GM21381 (cell line): Measurements from ENCODE around the gene KCNH5.

Experiments
- ATAC-seq: cut with Tn5 transposase; IDR thresholded peaks from one replicate; pipeline ENCODE4 v1.9.1; 2021; ENCODE audit warnings: mild to moderate bottlenecking, moderate library complexity; ENCODE audit not compliant: unreplicated experiment

KCNH5 gene

DNA sequence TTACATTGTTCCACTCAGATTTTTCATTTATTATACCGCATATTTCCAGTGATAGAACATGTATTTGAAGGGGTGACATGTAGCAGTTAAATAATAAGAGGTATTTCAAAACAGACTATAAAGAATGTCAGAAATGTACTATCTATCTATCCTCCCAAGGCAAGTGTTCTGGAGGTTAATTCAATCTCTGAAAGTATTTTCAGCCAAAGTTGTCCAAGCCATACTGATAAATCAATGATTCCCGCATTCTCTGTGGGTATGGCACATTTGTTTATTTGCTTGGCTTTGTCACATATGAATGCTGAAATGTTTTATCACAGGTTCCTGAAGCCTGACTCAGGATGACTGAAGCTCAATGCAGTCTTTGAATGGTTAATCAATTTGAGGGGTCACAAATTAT is 35.8 kb downstream of the KCNH5 start:
- no peak for ATAC-seq

DNA sequence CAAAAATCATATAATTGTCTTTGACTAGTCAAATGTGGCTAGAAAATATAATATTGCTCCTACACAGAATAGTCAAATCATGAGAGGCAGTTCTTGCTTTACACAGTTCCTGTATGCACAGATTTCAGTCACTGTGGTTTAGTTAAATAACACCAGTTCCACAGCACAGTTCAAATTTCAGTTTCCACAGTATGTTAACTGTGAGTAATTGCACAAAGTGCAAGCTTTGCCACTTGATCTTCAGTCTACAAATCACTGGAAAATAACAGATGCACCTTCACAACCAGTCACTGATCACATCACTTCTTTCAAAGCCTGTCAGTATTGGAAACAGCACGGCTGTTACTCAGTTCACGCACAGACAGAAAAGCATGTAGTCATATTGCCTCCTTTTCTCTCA is 38.7 kb downstream of the KCNH5 start:
- ATAC-seq: no peak

DNA sequence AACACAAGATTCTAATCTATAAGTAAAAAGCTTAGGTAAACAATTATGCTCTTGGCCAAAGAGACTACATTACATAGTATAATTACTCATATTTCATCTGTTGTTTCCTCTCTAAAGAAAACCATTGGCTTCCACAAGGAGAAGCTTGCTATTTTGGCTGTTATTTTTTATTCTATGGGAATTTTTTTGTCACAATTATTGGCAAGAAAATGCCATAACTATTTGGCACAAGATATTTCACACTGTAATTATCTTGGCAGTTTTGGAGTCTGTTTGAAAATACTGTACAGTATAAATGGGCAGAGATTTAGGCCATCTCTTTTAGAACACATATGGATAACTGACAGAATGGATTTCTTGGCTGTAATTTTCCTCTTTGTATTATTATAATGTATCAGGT is 51.2 kb downstream of the KCNH5 start:
- no peak for ATAC-seq

DNA sequence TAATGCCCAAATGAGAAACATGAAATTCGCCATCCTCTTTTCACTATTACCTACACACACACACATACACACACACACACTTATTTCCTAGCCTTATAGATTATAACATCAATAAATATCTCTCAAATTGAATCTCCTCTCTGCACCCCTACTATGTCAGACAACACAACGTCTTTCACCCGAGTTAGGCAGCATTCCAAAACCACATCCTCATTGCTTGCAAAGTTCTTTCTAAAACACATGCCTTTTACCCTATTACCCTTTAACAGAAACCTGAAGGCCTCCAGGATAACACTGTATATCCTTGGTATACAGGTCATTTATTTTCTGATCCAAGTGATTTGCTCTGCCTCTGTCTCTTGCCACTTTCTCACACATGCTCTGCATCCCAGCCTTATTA is 56.3 kb downstream of the KCNH5 start:
- ATAC-seq: no peak

DNA sequence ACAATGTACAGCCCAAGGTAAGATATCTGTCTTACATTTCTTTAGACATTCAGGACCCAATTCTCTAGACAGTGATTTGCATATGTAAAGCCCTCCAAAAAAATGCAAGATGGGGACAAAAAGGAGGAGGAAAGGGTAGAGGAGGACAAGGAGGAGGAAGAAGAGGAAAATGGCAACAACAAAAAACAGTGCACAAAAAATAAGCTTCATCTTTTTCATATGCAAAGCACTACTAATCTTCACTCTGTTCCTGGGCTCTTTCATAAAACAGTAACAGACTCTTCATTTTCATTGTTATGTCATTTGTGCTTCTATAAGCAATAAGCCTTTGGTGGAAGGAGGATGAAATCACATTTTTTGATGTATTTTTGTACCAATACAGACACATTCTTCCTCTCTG is 61.4 kb downstream of the KCNH5 start:
- no peak for ATAC-seq

DNA sequence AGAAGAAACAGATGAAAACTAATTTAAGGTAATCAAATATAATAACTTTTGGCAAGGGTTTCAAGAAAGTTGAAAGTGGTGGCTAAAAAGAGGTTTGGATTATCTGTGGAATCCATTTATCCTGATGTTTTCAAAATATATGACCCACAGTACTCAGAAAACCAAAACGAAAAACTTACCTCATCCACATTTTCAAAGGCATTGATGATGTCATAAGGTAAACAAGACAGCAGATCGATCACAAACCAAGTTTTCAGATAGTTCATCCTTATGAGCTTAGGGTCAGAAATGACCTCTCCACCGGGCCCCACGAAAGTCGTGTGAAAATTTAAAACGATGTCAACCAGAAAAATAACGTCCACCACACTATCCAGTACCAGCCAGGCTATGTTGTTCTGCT is 64.6 kb downstream of the KCNH5 start:
- ATAC-seq: no peak

DNA sequence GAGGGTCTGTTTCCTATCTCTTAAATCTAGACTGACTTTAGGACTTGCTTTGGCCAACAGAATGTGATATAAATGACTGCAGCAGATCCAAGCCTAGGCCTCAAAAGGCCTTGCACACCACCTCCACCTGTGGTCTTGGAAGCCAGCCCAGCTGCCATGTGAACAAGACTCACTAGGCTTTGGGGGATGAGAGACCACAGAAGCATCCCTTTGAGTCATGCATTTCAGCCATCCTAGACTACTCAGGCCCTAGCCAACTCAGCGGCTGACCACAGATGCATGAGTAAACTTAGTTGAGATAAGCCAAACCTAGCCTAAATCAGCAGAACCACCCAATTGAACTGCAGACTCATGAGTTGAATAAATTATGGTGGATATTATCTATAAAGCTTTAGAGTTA is 87.7 kb downstream of the KCNH5 start:
- ATAC-seq: no peak

DNA sequence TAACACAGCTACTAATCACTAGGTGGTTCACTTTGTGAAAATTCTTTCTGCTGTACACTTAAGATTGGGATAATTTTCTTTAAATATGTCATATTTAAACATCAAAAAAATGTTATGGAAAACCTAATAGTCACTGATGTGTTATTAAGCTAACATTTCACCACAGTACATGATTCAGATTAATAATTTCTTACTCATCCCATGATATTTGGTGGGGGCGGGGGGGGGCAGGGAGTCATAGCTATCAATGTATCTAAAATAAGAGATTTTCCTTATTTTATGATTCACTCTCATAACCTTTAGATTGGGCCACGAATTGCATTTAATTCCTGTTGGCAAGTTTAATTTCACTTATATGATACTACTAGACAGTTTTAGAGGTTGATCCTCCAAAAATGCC is 88.8 kb downstream of the KCNH5 start:
- no peak for ATAC-seq

DNA sequence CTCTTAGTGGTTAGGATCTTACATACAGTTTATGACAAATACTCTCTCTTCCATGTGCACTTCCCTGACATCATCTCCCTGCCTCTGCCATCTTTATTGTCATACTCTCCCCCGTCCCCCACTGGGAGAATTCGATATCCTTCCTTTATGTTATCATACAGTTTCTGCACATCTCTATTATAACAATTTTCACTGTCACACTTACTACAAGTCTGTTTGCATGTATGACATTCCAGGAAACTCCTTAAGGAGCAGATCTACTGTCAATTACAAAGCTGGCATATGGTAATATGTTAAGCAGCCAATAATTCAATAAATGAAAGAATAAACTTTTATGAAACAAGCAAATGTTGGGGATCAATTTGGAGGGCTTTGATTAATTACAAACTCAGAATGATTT is 91.1 kb downstream of the KCNH5 start:
- no peak for ATAC-seq

DNA sequence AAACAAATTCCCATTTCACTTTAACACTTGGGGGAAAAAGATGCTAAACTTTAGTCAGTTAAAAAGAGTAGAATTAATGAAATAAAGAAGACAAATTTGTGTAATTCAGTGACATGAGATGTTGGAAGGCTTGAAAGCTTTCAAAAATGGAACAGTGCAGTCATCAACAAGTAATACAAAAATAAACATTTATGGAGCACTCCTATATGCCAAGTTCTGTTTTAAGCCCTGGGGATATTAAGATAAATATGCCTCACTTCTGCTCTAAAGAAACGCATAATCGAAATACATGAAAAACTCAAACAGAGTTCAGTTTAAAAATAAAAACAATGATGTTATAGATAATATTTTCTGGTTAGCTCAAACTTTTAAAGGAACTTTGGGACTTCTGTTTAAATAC is 93.0 kb downstream of the KCNH5 start:
- no peak for ATAC-seq

DNA sequence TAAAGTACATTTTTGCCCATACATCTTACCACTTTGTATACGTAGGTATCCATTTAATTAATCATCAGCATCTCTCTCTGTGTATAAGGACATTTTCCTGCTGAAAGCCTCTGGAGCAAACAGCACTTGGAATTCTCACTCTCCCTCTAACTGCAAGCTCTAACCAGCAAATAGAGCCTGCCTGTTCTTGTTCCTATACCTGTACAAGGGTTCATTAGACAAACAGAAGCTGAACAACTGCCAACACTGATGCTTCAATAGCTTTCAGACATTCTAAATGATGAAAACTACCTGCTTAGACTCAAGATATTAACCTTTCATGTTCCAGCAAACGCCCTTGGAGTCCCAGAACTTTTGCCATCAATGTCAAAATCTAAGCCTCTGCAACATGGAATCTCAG is 98.0 kb downstream of the KCNH5 start:
- ATAC-seq: no peak

DNA sequence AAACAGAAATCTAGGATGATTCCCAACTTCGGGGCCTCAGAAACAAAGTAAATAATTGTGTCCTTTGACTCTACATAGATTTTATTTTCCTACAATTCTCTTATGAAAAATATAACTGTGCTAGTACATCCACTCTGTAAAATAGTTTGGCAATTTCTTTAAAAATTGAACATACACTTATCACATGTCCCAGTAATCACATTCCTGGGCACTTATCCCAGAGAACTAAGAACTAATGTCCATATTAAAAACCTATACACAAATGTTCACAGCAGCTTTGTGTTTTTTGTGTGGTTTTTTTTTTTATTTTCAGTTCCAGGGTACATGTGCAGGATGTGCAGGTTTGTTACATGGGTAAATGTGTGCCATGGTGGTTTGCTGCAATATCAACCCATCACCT is 99.0 kb downstream of the KCNH5 start:
- no peak for ATAC-seq

DNA sequence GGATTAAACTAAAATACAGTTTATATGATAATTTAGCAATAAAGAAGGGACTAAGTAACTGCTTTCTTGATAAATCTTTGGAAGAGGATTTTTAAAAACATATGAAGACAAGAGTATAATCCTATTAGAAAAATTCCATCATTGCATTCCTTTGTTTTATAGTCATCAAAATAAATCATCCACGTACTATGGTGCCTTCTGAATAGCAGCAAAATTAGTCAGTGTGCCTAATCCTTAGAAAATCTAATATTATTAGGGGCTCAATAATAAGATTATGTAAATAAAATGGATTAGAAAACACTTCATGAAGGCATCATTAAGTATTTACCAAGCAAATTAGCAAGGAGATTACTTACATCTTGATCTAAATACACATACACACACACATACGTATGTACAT is 102.1 kb downstream of the KCNH5 start:
- no peak for ATAC-seq

DNA sequence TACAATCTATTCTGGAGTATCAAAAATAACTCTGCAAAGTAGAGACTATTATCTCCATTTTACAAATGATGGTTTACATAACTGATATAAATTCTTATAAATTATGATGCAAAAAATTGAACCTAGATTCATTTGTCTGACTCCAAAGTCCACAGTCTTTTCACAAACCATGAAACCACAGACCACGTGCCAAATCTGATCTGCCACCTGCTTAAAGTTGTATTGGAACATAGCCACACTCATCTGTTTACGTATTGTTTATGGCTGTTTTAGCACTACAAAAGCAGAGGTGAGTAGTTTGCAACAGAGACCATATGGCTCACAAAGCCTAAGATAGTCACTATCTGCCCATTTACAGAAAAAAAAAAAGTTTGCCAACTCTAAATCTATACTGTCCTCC is 105.3 kb downstream of the KCNH5 start:
- ATAC-seq: no peak

DNA sequence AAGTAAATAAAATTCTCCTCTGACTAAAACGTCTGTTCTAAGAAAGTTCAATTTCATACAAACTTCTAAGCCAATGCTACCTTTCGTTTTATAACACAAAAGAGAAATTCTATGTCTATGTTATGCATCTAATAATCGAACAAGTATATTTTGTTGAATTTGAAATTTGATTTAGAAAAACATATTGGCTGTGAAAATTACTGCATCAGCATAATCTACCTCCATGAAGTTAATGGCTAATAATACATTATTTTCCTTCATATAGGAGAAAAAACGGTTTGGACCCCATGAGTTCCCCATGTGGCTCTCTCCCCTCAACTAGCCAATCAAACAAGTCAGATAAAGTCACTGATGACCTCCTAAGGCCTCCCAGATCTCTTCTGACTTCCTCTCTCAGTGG is 106.5 kb downstream of the KCNH5 start:
- ATAC-seq: no peak

DNA sequence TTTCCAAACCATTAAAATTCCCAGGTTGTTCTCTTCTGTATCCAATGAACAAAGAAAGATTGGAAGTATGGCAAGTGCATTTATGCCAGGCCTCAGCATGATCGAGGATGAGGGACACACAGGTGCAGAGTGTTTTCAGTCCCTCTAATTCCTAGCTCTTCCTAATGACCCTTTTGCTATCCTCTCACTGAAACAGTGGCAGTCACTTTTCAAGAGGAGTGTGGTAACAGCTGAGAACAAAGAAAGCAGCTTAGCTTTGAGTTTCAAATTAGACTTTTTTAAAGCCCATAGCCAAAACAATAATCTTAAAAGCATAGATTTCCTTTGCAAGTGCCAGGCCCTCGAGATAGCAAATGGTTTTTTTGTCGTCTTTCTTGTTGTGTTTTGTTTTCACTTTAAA is 110.8 kb downstream of the KCNH5 start:
- no peak for ATAC-seq

DNA sequence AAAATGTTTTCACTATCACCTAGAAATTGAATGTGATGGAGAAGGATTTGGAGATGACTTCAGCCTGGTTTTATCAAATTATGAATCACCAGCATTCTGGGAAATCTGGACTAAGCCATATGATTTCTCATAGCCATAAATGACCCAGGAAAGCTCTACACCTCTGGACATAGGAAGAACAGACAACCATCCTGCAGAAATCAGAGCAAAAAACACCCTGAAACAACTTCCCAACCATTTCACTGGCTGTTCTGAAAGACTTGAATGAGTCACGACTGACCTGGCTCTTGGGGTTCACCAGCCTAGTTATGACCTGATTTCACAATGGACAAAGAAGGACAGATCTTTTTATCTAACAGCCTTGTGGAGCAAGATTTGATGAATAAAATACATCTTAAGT is 123.8 kb downstream of the KCNH5 start:
- ATAC-seq: no peak

DNA sequence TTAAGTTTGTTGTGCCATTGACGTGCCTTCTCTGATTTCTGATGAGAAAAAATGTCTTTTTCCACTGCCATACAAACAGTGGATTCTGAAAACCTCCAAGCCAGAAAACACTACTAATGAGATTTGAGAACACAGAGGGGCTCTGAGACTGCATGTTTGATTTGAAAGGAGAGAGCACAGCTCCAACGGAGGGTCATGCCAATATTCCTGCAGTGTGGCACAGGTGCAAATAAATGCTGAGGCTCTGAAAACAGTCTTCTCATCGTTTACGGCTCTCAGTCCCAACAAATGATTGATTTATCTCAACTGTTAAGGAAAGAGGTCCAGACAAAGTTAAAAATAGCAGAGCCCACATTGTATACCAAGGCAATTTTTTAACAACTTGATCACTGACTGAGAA is 128.7 kb downstream of the KCNH5 start:
- ATAC-seq: no peak

DNA sequence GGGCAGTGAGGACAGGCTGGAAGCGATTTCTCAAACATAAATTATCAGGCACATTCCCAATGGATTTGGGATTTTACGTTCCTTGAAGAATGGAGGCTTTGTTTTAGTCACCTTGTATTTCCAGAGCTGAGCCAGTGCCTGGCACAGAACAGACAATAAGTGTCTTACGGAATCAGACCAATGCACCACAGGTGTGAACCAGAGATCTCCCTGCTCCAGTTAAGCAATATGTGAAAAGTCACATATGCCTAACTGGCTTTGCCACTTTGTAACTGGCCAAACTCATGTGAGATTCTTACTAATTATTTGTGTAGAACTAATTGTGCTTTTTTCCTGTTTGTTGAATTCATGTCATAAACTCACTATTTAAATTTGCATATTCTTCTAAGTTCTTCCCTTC is 130.4 kb downstream of the KCNH5 start:
- no peak for ATAC-seq

DNA sequence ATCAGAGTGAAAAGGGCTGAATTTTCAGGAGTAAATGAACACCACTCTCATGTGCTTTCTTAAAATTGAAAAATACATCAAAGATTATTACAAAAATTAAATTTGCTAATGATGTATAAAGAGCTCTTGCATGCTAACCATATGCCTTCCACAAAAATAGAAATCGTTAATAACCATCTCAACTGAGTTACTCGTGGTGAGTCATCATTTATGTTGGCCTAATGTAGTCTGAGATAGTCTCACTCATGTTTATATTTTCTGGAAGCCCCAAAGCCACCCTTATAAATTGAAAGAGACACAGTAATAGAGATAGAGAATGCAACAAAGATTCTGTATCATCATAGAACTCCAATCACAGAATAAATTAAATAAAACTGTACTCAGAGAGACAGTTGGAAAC is 131.2 kb downstream of the KCNH5 start:
- no peak for ATAC-seq

DNA sequence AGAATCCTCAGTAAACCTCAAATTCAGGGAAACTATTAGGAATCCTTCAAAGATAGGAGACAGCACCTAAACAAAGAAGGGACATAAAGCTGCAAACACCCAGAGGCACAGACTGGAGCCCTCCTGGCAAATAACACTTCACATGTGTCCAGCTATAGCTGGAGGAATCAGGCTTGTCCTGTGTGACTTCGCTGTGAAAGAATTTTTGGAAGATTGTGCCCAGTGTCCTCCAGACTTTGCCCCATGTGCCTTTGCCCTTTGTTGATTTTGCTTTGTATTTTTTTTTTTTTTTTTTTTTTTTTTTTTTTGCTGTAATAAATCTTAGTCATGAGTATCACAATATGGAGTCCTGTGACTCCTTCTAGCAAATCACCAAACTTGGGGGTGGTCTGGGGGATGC is 136.8 kb downstream of the KCNH5 start:
- no peak for ATAC-seq

DNA sequence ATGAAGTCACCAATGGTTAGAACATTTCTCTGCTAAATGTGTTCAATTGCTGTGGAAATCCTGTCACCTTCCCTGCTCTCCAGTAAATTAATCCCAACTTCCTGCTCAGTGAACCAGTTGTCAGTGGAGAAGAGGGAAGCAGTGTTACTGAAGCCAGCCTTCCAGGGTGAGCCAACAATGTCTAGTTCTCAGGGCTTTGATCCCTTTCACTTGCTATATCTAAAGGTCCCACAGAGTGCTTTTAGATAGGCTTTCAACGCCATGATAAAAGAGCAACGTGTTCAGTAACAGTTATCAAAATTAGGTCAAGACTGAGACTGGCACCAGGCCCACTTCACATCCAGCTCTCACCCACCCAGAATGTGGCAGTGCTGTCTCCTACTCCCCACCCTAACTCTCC is 139.7 kb downstream of the KCNH5 start:
- no peak for ATAC-seq

DNA sequence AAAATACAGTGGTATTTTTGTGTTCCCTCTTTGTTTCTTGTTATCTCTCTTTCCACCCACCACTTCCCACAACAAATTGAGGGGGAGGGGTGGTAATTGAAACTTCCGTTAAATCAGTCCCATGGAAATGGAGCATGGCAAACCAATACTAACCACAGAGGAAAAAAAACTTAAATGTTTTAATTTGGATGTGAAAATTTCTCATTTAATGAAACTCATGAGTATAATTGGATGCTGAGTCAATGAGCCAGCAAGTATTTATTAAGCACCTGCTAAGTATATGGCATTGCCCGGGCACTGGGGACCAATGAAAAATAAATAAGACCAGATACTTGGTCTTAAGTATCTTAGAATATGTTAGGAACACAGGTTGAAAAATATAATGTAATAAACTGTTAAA is 147.5 kb downstream of the KCNH5 start:
- no peak for ATAC-seq

DNA sequence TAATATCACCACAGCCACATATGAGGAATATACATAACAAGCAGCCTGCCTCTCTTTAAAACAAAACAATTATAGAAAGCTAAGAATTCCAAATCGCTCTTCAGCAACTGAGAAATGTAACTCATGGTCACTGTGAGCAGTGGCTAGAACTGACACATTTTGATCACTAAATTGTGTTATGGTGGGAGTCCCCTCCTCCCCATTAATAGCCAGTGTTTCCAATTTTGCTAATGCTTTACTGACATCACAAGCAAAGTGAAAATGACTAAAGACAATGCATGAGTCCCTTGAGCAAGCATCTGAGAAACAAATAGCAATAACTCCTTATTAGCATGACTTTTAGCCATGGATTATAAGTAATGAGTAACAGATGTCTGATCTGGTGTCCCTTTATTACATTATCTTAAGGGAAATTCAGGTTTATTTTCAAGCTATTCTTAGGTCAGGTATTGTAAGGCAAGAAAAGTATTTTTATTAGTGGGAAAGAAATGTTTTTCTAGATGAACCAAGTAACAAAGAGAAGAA is 148.3 kb downstream of the KCNH5 start:
- no peak for ATAC-seq
